Kidney capillary endothelial cell (primary cell): ENCODE measurements around the gene RNF187.
"Not testable (repeated sequence)": the region's sequence is repeated elsewhere in the genome, so short reads cannot be mapped to it uniquely, and the experiment has no call there.

Experiments
- DNase-seq: peaks from one replicate; pipeline ENCODE4 v3.0.0-alpha.2; 2018; ENCODE audit warnings: low spot score

Gene RNF187

GRCh38 chr1:228488125-228488817 is 1.1 kb downstream of the RNF187 start:
- no peak for DNase-seq

- DNase-seq, result no peak
Measured at GRCh38 chr1:228488818-228489674, 1.9 kb downstream of the RNF187 start.

GRCh38 chr1:228490120-228491078 is 3.2 kb downstream of the RNF187 start:
- DNase-seq, result no peak

GRCh38 chr1:228493141-228494043 is 6.2 kb downstream of the RNF187 start:
- DNase-seq, result no peak

GRCh38 chr1:228494044-228494353 is 6.8 kb downstream of the RNF187 start:
- no peak for DNase-seq

GRCh38 chr1:228494391-228494790 is 7.2 kb downstream of the RNF187 start:
- DNase-seq, result no peak

- no peak for DNase-seq
Measured at GRCh38 chr1:228494970-228495853, 8.0 kb downstream of the RNF187 start.

- DNase-seq, result no peak
Measured at GRCh38 chr1:228496084-228496483, 8.9 kb downstream of the RNF187 start.

GRCh38 chr1:228496494-228496893 is 9.3 kb downstream of the RNF187 start:
- DNase-seq, result no peak

GRCh38 chr1:228497206-228497605 is 10.0 kb downstream of the RNF187 start:
- no peak for DNase-seq

GRCh38 chr1:228497817-228498216 is 10.6 kb downstream of the RNF187 start:
- DNase-seq, result no peak

GRCh38 chr1:228500143-228500734 is 13.1 kb downstream of the RNF187 start:
- no peak for DNase-seq

- peak; percentile 68 for DNase-seq
Measured at GRCh38 chr1:228500901-228501871, 14.0 kb downstream of the RNF187 start.

- no peak for DNase-seq
Measured at GRCh38 chr1:228502522-228502921, 15.3 kb downstream of the RNF187 start.

GRCh38 chr1:228505944-228506343 is 18.8 kb downstream of the RNF187 start:
- DNase-seq, result not testable (repeated sequence)

- DNase-seq, result no peak
Measured at GRCh38 chr1:228507961-228508652, 20.9 kb downstream of the RNF187 start.

- no peak for DNase-seq
Measured at GRCh38 chr1:228508840-228509415, 21.7 kb downstream of the RNF187 start.
